Activated CD4-positive, CD25-positive, alpha-beta regulatory T cell treated with anti-CD3 and anti-CD28 coated beads, Interleukin-2, amount 50 U/mL, for 24 hours (primary cell): ENCODE measurements around the gene MRGPRF.
"Not testable (repeated sequence)": the region's sequence is repeated elsewhere in the genome, so short reads cannot be mapped to it uniquely, and the experiment has no call there.

Experiments used
- ATAC-seq, 2 donors: fragments of 150-1000 bp; cut with Tn5 transposase; one replicate each; pipeline ENCODE4 v1.10.0; 2021; ENCODE audit warnings: mild to moderate bottlenecking in 1 of 2, moderate library complexity in 1 of 2

MRGPRF gene

GRCh38 chr11:68980776-68981065, 32.3 kb downstream of the MRGPRF start, which contains the start of gene MRGPRD:
Gene MRGPRD (minus strand): TSS chr11:68980986. CDS start chr11:68980986, 0 bp downstream.
- no peak for ATAC-seq

GRCh38 chr11:68979931-68980775, 32.9 kb downstream of the MRGPRF start:
- no peak for ATAC-seq

- no peak for ATAC-seq
Measured at GRCh38 chr11:68978931-68979594, 34.0 kb downstream of the MRGPRF start.

- no peak for ATAC-seq
Measured at GRCh38 chr11:68978626-68978930, 34.5 kb downstream of the MRGPRF start.

- ATAC-seq, result no peak
Measured at GRCh38 chr11:68977781-68978625, 35.0 kb downstream of the MRGPRF start.

GRCh38 chr11:68976563-68976962, 36.5 kb downstream of the MRGPRF start:
- ATAC-seq, result no peak

GRCh38 chr11:68976095-68976494, 37.0 kb downstream of the MRGPRF start:
- ATAC-seq, result no peak

- ATAC-seq, result peak; percentile 58 to 77
Measured at GRCh38 chr11:68974421-68975194, 38.4 kb downstream of the MRGPRF start.

- not testable (repeated sequence) for ATAC-seq
Measured at GRCh38 chr11:68973706-68974105, 39.3 kb downstream of the MRGPRF start.

GRCh38 chr11:68973219-68973618, 39.8 kb downstream of the MRGPRF start:
- no peak for ATAC-seq

GRCh38 chr11:68970921-68971636, 42.0 kb downstream of the MRGPRF start:
- ATAC-seq, result no peak

GRCh38 chr11:68969386-68969785, 43.7 kb downstream of the MRGPRF start:
- no peak for ATAC-seq

- no peak for ATAC-seq
Measured at GRCh38 chr11:68968306-68969250, 44.5 kb downstream of the MRGPRF start.

- no peak for ATAC-seq
Measured at GRCh38 chr11:68966894-68967780, 45.9 kb downstream of the MRGPRF start.

- no peak for ATAC-seq
Measured at GRCh38 chr11:68965901-68966853, 46.9 kb downstream of the MRGPRF start.

- peak in 1 of 2 donors; percentile 44 for ATAC-seq
Measured at GRCh38 chr11:68963779-68964178, 49.3 kb downstream of the MRGPRF start.

- peak in 1 of 2 donors; percentile 17 for ATAC-seq
Measured at GRCh38 chr11:68962527-68963250, 50.4 kb downstream of the MRGPRF start.

- ATAC-seq, result no peak
Measured at GRCh38 chr11:68961245-68961644, 51.8 kb downstream of the MRGPRF start.
